CD4-positive, alpha-beta T cell treated with Interleukin-21 for 1 hour (primary cell): Measurements from ENCODE around the gene MARCHF6.
"Not testable (repeated sequence)": the region's sequence is repeated elsewhere in the genome, so short reads cannot be mapped to it uniquely, and the experiment has no call there.

Source experiments
- DNase-seq: peaks from one replicate; pipeline ENCODE4 v3.0.0-alpha.2; 2020

The MARCHF6 gene

GRCh38 chr5:10324518-10325370 lies 28.8 kb upstream of the MARCHF6 start:
- no peak for DNase-seq

- no peak for DNase-seq
Measured at GRCh38 chr5:10328323-10328722, 25.2 kb upstream of the MARCHF6 start.

- no peak for DNase-seq
Measured at GRCh38 chr5:10329446-10329819, 24.1 kb upstream of the MARCHF6 start.

GRCh38 chr5:10329820-10330481 lies 23.5 kb upstream of the MARCHF6 start:
- no peak for DNase-seq

- DNase-seq, result no peak
Measured at GRCh38 chr5:10330511-10331230, 22.8 kb upstream of the MARCHF6 start.

DNA sequence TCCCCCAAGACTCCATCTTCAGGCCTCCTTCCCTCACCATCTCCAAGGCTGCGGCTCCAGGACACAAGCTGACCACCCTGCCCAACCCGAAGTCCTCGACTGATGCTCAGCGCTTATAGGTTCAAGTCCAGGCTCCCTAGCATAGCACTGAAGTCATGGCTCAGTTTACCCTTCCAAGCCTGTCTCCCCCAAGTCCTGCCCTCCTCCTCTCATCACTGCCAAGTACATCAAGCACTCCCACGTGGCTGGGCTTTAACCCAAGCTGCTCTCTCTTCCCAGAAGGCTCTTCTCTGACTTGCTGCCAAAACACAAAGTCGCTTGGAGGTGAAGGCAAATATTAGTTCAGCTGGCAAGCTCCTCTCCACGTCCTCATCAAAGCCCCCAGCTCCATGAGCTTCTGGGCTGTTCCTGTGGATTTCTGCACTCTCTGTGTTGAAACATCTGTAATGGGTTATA lies 22.1 kb upstream of the MARCHF6 start:
- DNase-seq, result no peak

DNA sequence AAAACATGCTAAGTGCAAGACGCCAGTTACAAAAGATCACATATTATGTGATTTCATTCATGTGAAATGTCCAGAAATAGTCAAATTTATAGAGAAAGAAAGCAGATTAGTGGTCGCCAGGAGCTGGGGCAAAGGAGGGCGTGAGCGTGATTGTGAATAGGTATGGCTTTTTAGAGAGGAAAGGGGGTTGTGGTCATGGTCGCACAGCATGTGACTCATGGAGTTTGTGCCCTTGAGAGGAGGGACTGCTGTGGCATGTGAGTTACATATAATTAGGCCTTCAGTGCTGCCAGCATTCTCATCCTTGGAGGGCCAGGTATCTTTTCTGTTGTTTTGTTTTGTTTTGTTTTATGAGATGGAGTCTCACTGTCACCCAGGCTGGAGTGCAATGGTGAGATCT lies 21.2 kb upstream of the MARCHF6 start:
- DNase-seq, result no peak

DNA sequence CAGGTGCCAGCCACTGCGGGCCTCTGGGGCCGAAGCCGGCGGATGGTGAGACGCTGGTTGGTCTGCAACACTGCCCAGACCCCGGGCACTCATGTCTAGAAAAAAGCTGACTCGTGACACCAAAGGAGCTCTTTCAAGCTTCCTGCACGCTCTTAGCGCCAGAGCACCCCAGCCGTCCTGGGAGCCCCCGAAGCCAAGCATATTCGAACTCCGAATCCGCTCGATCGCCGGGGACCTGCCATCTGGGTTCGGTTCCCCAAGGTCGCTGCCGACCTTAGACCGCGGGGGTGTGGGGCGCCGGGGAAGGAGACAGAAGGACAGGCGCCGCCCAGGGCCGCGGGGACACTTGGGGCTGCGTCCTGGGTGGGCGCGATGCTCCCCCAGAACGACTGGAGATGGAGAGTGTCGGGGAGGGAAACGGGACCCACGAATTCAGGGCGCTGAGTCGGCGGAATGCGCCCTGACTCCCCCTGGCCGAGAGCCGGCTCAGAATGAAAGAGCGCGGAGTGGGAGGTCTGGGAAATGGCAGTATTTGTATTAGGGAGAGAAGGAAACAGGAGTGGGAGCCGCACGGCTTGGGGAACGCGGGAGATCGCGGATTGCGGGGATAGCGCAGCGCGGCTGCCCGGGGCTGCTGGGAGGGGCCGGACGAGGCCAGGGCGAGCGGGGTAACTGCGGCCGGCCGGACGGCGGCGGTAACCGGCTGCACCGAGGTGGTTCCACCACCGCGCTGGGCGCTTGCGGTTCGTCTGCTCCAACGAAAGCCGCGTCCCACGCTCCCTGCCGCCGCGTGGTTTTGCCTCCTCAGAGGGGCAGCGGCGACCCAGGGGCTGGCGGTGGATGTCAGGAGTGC lies 20.1 kb upstream of the MARCHF6 start:
- no peak for DNase-seq

DNA sequence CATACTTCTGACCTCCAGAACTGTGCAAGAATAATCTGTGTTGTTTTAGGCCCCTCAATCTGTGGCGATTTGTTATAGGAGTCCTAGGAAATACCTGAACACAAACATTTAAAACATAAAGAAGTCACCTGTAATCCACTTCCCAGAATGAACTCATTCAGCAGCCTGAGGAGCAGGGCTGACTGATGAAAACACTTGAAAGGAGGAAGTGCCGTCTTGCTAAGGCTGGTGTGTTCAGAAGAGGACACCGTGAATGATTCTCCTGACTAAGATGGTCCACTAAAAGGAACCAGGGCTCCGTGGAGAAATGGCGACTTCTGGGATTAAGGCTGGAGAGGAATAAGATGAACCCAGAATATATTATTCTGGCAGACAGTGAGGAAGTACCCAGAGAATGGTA lies 18.7 kb upstream of the MARCHF6 start:
- no peak for DNase-seq

DNA sequence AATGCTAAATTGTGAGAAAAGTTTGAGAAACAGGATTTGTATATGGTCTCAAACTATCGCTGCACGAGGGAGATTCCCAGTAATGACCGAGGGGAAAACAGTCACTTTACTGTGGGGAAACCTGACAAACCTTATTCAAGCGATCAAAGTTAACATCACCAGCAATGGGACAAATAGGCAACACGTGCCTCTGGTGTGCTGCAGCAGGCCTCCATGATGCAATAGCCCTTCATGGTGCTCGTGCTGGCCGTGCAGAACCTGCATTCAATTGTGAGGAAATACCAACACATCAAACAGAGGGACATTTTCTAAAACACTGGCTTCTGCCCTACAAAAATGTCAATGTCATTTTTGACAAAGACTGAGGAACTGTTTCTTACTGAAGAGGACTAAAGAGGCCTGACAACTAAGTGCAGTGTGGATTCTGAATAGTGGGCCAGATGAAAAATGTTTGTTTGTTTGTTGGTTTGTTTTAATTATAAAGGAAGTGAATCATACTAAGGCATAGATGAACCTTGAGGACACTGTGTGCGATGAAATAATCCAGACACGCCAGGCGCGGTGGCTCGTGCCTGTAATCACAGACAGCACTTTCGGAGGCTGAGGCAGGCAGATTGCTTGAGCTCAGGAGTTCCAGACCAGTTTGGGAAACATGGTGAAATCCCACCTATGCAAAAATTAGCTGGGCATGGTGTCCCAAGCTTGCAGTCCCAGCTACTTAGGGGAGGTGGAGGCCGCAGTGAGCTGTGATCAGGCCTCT lies 17.6 kb upstream of the MARCHF6 start:
- no peak for DNase-seq

DNA sequence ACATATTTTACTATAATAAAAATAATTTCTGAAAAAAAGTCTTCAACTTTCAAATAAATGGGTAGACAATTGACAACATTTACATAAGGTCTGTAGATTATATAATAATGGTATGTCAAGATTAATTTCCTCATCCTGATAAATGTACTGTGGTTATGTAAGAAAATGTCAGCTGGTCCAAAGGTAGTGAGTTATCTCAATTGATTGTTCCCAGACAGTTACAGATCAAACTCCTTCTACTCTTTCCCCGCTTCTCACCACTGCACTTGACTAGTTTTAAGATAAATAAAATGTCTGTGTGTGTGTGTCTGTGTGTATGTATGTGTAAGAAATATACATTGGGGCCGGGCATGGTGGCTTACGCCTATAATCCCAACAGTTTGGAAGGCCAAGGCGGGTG lies 16.4 kb upstream of the MARCHF6 start:
- no peak for DNase-seq

DNA sequence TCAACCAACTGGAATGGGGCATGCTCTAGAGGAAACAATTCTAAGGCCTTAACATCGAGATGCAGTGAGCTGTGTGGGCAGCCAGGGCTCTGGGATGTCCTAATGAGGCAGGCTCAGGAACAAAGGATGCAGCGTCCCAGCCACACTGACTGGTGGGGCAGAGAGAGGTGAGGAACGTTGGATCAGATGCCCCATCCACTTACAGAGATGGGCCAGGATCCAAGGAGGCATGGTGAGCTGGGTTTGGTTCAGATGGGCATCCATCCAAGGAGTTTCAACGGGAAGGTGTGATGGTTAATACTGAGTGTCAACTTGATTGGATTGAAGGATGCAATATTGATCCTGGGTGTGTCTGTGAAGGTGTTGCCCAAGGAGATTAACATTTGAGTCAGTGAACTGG lies 15.5 kb upstream of the MARCHF6 start:
- no peak for DNase-seq

DNA sequence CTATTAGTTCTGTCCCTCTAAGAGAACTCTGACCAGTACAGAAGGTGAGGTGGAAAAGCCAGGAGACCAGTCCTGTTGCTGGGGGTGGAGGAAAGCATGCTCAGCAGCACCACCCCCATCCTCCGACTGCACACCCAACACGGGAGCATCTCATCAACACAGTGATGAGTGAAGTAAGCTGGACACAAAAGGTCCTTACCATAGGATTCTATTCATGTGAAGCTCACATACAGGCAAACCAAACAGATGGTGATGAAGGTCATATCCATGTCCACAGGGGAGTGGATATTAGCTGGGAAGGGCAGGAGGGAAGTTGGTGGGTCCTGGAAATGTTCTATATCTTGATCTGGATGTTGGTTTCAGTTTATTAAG lies 14.8 kb upstream of the MARCHF6 start:
- no peak for DNase-seq

DNA sequence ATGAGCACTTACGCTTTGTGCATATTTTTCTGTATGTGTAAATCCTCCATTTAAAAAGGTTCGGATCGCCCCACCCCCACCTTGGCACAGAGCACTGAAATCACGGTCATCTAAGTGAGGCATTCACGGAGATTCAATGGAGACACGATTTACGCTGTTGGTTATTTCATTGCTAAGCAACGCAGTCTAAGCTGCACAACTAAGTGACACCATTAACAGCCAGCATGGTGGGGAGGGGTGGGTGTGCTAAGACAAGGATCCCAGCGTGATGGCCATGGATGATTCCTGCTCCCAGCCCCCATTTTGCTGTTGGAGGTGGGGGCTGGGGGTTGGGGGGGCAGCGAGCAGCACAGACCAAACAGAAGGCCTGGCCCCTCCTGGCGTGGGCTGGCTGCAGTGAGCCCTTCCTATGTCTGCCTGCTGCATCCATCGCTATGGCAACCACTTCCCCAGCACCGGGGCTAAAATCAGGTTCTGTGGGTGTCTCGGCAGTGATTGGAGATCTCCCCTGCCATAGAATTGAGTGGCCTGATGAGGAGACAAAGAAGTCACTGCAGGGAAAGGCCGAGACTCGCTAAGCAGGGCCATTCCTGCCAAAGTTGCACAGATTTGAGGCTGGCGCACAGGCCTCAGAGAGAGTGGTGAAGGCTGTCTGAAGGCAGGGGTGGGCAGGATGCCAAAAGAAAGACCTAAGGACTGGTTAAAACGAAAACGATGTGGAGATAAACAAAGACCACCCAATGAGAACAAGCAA lies 14.3 kb upstream of the MARCHF6 start:
- DNase-seq, result no peak

GRCh38 chr5:10339958-10340357 lies 13.5 kb upstream of the MARCHF6 start:
- DNase-seq, result no peak

DNA sequence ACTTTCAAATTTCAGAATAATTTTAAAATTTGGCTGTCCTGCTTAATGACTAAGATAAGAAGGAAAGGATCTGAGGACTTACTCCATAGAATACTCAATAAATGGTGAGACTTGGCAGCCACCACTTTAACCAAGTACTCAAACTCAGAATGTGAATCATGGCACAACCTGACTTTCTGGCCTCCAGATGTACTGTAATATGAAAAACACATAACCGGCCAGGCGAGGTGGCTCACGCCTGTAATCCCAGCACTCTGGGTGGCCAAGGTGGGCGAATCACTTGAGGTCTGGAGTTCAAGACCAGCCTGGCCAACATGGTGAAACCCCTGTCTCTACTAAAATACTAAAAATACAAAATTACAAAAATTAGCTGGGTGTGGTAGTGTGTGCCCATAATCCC lies 10.0 kb upstream of the MARCHF6 start:
- DNase-seq, result no peak

DNA sequence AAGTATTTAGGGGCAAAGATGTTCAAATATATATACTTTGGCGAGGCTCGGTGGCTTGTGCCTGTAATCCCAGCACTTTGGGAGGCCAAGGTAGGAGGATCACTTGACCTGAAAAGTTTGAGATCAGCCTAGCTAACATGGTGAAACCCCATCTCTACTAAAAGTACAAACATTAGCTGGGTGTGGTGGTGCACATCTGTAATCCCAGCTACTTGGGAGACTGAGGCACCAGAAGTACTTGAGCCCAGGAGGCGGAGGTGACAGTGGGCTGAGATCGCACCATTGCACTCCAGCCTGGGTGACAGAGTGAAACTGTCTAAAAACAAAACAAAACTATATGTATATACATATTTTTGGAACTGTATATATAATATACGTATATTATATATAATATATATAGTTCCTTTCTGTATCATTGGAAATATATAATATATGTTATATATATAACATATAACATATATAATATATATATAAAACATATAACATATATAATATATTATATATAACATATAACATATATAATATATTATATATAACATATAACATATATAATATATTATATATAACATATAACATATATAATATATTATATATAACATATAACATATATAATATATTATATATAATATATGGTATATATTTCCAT lies 8.9 kb upstream of the MARCHF6 start:
- DNase-seq, result not testable (repeated sequence)

- no peak for DNase-seq
Measured at GRCh38 chr5:10348258-10348657, 5.2 kb upstream of the MARCHF6 start.

DNA sequence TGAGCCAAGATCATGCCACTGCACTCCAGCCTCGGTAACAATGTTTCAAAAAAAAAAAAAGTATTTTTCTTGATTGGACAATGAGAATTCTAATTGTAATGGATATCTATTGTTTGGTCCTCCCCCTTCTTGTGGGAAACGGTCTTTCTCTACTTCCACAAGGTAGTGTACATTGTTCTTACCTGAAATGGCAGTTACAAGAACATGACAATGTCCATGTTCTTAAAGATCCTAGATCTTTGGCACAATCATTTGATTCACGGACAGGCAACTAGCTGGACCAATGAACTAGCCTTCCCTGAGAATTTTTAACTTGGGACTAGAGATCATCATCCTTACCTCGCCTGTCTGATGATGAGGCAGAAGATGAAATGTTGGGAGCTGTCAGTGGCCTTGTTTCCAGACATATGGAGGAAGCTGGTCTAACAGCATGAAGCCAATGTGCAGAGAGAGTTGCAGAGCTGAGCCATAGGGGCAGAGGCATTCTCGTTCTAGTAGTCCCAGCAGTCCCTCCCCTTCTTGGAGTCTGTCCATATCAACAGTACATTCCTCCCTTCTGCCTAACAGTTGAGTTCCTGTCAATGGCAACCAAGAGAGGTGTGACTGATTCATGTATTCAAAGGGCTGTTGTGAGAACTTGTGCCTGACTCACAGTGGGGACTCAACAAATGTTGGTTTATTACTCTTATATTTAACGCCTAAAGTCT lies 2.1 kb upstream of the MARCHF6 start:
- DNase-seq, result no peak

DNA sequence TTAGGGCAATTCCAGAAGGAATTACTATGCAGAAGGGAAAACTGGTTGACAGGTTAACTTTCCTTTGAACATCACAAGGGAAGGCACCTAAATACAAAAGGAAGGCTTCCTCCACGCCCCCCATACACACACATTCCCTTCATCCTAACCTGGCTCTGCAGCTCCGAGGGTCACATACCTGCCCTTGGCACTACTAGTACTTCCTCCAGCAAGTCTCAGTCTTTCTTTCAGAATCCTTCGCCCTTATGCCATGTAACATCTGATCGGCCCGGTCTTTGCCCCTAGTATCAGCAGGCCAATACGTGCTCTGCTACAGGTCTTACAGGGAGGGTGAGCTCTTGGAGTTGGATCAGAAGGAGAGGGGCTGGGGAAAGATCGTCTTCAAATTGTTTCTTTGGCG lies 1.6 kb upstream of the MARCHF6 start:
- no peak for DNase-seq
